ENCODE measurements around the gene KIF5C.

The KIF5C gene

DNA sequence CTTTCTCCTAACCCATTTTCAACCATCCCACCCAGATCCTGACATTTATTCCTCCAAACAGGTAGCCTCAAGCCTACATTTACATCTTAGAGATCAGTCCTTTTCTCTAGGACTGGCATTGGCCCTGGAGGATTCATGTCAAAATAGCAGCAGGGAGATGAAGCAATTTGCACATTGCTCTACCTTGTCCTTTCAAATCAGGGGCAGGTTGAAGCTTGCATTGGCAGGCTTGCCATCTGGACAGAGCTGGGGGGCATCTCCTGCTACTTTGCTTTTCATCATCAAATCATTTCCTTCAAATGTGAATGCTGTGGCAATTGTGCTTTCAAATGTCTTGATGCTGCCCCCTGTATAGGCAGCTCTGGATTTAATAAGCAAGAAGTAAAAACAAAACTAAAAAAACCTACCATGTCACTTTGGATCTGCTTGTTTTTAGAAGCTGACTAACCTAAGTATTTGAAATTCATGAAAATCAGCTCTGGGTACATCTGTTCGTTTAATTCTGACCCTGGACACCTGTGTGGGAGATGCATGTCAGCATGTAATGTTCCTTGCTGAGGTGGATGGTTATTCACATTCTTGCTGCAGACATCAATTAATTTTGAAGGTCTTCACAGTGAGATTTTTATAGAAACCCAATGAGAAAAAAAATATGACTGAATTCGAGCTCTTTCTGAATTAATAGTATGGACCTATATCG lies 47.9 kb downstream of the KIF5C start:
- no peak overlapping the region for H3K27ac ChIP-seq
- H3K4me3 ChIP-seq, result no peak overlapping the region
- no peaks in the 10 kb centered on the region for H3K36me3 ChIP-seq (ENCODE audit: insufficient read depth, low read length)
- H3K9me3 ChIP-seq (ENCODE audit: low read depth, low read length), result no peaks in the 10 kb centered on the region
- TF ChIP-seq FOXP2 (optimal IDR thresholded peaks at IDR 0.05; ENCODE audit: control extremely low read depth, extremely low read length, insufficient read depth), result no peak
- TF ChIP-seq EZH2 (IDR thresholded peaks at IDR 0.05), result no peak
- no peak for TF ChIP-seq POLR2AphosphoS5 (IDR thresholded peaks at IDR 0.05; ENCODE audit: borderline replicate concordance, low read depth, low read length)
- no peak for DNase-seq (ENCODE audit: low read depth, low spot score)
- no peak overlapping the region for H3K9ac ChIP-seq (ENCODE audit: insufficient read length)

DNA sequence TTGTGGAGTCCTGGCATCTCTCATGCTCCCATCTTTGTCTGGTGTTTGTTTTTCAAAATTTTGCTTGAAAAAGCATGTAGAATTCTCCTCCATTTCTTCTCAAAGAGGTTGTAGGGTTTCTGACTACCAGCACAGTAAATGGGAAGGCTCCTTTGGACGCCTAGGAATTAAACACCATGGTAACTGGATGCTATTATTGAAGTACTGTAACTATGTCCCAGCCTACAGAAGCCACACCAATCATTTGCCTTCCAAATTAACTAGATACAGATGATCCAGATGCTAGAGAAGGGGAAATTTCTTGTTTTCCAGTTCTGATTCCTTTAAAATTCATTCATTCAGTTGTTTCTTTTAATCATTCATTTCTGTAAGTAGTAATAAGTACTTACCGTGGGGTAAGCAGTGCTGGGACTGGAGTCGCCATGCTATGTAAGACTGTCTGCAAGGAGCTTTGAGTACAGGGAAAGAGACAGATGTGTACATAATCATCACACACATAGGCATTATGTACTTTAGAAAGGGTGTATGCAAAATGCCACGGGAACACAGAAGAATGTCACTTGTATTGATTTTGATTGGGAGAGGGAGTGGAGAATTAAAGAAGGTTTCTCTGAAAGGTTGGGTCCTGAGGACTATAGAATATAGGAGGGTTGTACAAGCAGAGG lies 49.6 kb downstream of the KIF5C start:
- no peak overlapping the region for H3K4me3 ChIP-seq
- no peak for TF ChIP-seq FOXP2 (optimal IDR thresholded peaks at IDR 0.05; ENCODE audit: control extremely low read depth, extremely low read length, insufficient read depth)
- TF ChIP-seq EZH2 (IDR thresholded peaks at IDR 0.05), result no peak
- no peak for TF ChIP-seq POLR2AphosphoS5 (IDR thresholded peaks at IDR 0.05; ENCODE audit: borderline replicate concordance, low read depth, low read length)
- no peak overlapping the region for H3K27ac ChIP-seq
- H3K9me3 ChIP-seq (ENCODE audit: low read depth, low read length), result no peaks in the 10 kb centered on the region
- no peak for DNase-seq (ENCODE audit: low read depth, low spot score)
- no peak overlapping the region for H3K9ac ChIP-seq (ENCODE audit: insufficient read length)
- no peaks in the 10 kb centered on the region for H3K36me3 ChIP-seq (ENCODE audit: insufficient read depth, low read length)

DNA sequence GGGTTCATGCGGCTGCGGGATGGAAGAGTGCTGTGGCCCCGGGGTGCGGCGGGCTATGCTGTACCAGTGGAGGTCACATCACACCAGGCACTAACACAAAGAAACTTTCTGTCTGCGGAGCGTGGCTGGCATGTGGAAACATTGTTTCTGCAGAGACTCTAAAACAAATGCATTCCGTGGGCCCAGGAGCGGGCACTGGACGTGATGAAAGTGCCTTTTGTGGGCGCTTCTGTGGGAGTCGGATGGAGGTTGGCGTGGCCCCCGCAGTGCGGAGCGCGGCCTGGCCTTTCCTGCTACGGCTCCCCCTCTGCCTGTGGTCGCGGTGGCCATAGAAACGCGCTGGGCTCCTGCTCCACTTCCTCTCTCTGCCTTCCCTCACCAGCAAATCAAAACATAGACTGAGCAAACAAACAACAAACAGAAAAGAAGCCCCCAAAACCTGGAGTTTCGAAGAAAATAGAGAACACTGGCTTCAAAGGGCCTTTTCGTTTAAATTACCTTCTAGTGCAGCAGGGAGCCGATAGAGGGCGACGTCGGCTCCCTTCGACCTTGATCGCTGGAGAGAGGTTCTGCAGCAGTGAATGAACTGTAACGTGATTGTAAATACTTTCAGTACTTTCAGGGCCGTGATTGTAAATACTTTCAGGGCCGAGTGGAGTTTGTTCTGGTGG lies 51.4 kb downstream of the KIF5C start:
- Histone ChIP-seq H3K27ac (no peak overlapping the region), H3K36me3 (ENCODE audit: insufficient read depth, low read length) (no peaks in the 10 kb centered on the region), H3K9me3 (ENCODE audit: low read depth, low read length) (no peaks in the 10 kb centered on the region), H3K4me3 (no peak overlapping the region), H3K9ac (ENCODE audit: insufficient read length) (no peak overlapping the region)
- no peak for DNase-seq (ENCODE audit: low read depth, low spot score)
- TF ChIP-seq POLR2AphosphoS5 (IDR thresholded peaks at IDR 0.05; ENCODE audit: borderline replicate concordance, low read depth, low read length), result no peak
- TF ChIP-seq EZH2 (IDR thresholded peaks at IDR 0.05), result no peak

DNA sequence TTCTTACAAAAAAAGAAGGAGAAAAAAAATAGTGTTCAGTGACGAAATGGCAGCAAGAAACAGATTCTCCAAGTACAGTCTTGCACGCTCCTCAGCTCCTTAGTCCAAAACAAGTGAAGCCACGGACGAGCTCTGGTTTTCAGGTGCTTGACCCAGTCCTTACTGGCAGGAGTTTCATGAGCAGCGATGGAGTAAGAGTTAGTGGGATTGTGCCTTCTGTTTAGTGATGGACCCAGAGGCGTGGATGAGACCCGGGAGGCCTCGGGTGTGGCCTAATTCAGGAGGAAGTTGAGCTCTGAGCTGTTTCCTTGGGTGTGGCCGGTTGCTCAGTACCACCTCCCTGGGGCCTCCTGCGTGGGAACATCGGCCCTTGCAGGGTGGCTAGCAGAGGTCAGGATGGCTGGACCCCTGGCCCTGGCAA lies 52.0 kb downstream of the KIF5C start:
- DNase-seq (ENCODE audit: low read depth, low spot score), result no peak
- TF ChIP-seq EZH2 (IDR thresholded peaks at IDR 0.05) (no peak), FOXP2 (optimal IDR thresholded peaks at IDR 0.05; ENCODE audit: control extremely low read depth, extremely low read length, insufficient read depth) (no peak), POLR2AphosphoS5 (IDR thresholded peaks at IDR 0.05; ENCODE audit: borderline replicate concordance, low read depth, low read length) (no peak)
- no peak overlapping the region for H3K9ac ChIP-seq (ENCODE audit: insufficient read length)
- no peak overlapping the region for H3K4me3 ChIP-seq
- H3K9me3 ChIP-seq (ENCODE audit: low read depth, low read length), result no peaks in the 10 kb centered on the region
- H3K36me3 ChIP-seq (ENCODE audit: insufficient read depth, low read length), result no peaks in the 10 kb centered on the region
- H3K27ac ChIP-seq, result no peak overlapping the region

DNA sequence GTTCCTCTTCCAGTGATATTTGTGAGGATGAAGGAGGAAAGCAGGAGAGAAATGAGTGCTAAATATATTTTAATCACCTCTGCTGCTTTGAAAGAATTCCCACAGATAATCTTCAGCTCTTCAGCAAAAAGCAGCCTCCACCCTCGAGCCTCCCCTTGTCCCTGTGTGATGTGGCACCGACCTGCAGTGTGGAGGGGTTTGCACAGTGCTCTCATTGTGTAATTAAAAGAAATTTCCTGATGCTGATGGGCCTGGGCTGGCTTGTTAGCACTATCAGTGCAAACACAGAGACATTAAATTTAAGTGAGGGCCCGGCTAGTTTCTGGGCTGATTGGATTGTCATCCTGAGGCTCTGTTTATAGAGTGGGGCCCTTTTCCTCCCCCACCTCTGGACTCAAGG lies 53.4 kb downstream of the KIF5C start:
- no peaks in the 10 kb centered on the region for H3K9me3 ChIP-seq (ENCODE audit: low read depth, low read length)
- H3K27ac ChIP-seq, result no peak overlapping the region
- no peak overlapping the region for H3K9ac ChIP-seq (ENCODE audit: insufficient read length)
- no peak overlapping the region for H3K4me3 ChIP-seq
- no peak for TF ChIP-seq FOXP2 (optimal IDR thresholded peaks at IDR 0.05; ENCODE audit: control extremely low read depth, extremely low read length, insufficient read depth)
- TF ChIP-seq EZH2 (IDR thresholded peaks at IDR 0.05), result no peak
- TF ChIP-seq POLR2AphosphoS5 (IDR thresholded peaks at IDR 0.05; ENCODE audit: borderline replicate concordance, low read depth, low read length), result no peak
- no peak for DNase-seq (ENCODE audit: low read depth, low spot score)
- no peaks in the 10 kb centered on the region for H3K36me3 ChIP-seq (ENCODE audit: insufficient read depth, low read length)

DNA sequence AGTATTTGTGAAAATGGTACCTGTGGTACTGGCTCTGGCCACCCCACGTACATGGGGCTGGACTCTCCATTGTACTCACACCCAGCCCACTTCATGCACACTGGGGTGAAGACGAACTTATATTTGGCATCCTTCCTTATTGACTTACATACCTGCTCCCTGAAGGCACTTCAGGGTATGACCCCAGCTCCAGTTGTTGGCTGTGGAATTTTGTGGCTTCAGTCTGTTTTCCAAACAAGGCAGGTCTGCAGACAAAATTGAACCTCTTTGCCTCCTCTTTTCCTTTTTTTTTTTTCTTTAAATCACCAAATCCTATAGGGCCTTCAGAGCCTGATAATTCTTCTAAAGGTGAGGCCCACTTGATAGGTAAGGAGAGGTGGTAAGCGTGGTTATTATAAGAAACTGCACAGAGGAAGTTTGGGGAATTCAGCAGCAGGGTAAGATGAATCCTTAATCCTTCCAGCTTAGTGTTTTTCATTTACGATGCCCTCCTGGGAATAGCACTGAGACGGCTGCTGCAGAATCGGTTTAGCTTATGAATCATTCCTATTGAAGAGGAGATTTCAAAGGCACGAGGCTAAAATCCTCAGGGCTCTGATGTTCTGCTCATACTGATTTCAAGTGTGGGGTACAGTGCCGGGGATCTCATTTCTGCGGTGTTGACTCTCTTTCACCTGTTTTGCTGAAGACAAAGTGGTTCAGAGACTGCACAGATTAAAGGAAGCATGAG lies 55.2 kb downstream of the KIF5C start:
- H3K9ac ChIP-seq (ENCODE audit: insufficient read length), result no peak overlapping the region
- no peaks in the 10 kb centered on the region for H3K9me3 ChIP-seq (ENCODE audit: low read depth, low read length)
- DNase-seq (ENCODE audit: low read depth, low spot score), result peak; percentile 26
- H3K36me3 ChIP-seq (ENCODE audit: insufficient read depth, low read length), result no peaks in the 10 kb centered on the region
- TF ChIP-seq POLR2AphosphoS5 (IDR thresholded peaks at IDR 0.05; ENCODE audit: borderline replicate concordance, low read depth, low read length), result no peak
- TF ChIP-seq EZH2 (IDR thresholded peaks at IDR 0.05), result no peak
- TF ChIP-seq FOXP2 (optimal IDR thresholded peaks at IDR 0.05; ENCODE audit: control extremely low read depth, extremely low read length, insufficient read depth), result no peak
- no peak overlapping the region for H3K4me3 ChIP-seq
- no peak overlapping the region for H3K27ac ChIP-seq

DNA sequence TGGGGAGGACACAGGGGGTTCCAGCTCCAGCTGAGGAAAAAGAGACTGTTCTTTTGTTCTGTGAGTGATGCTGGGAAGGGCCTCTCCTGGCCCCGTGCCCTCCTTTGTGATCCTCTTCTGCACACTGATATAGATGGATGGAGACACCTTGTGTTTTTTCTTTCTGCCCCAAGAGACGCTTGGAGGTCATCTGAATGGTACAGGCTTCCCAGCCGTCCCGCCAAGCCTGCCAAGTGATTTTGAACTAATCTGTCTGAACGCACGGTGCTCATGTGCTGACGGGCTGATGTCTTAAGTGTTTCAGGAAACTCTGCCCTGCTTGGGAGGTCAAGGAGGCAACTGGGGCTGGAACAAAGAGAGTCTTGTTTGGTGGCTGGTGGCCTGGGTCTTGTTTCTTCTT lies 57.5 kb downstream of the KIF5C start:
- TF ChIP-seq EZH2 (IDR thresholded peaks at IDR 0.05), result no peak
- no peak for TF ChIP-seq FOXP2 (optimal IDR thresholded peaks at IDR 0.05; ENCODE audit: control extremely low read depth, extremely low read length, insufficient read depth)
- TF ChIP-seq POLR2AphosphoS5 (IDR thresholded peaks at IDR 0.05; ENCODE audit: borderline replicate concordance, low read depth, low read length), result no peak
- no peak for DNase-seq (ENCODE audit: low read depth, low spot score)
- Histone ChIP-seq H3K9me3 (ENCODE audit: low read depth, low read length) (no peaks in the 10 kb centered on the region), H3K4me3 (no peak overlapping the region), H3K9ac (ENCODE audit: insufficient read length) (no peak overlapping the region), H3K27ac (no peak overlapping the region), H3K36me3 (ENCODE audit: insufficient read depth, low read length) (no peaks in the 10 kb centered on the region)

DNA sequence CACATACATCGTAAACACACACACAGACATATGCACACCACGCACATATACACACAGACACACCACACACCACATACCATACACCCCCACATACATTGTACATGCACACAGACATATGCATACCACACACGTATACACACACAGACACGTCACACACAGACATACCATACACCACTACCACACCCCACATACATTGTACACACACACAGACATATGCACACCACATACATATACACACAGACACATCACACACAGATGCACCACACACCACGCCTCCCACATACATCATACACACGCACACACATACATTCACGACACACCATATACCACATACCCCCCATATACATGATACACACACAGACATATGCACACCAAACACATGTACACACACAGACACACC lies 58.4 kb downstream of the KIF5C start:
- H3K36me3 ChIP-seq (ENCODE audit: insufficient read depth, low read length), result no peaks in the 10 kb centered on the region

More for the DNA sequence above, 58.4 kb downstream of the KIF5C start:
- Histone ChIP-seq H3K27ac (no peak overlapping the region), H3K9me3 (ENCODE audit: low read depth, low read length) (no peaks in the 10 kb centered on the region), H3K4me3 (no peak overlapping the region), H3K9ac (ENCODE audit: insufficient read length) (no peak overlapping the region)
- no peak for DNase-seq (ENCODE audit: low read depth, low spot score)
- TF ChIP-seq EZH2 (IDR thresholded peaks at IDR 0.05) (no peak), POLR2AphosphoS5 (IDR thresholded peaks at IDR 0.05; ENCODE audit: borderline replicate concordance, low read depth, low read length) (no peak), FOXP2 (optimal IDR thresholded peaks at IDR 0.05; ENCODE audit: control extremely low read depth, extremely low read length, insufficient read depth) (no peak)

Measured in SK-N-MC (cell line).